Astrocyte (in vitro differentiated cells and primary cell): ENCODE measurements around the gene YJEFN3. TPM values are rescaled to one million over a fixed set of nuclear protein-coding genes. Genes with fewer than 3 reads are reported as not detected.
A peak's percentile ranks its signal among the peaks of the same experiment; 100 is the strongest.

Experiments
- DNase-seq: peaks from one replicate; pipeline ENCODE4 v3.0.0-alpha.2; 2010; ENCODE audit warnings: low read depth
- FAIRE-seq: peaks from 2 replicates; lab custom pipeline; 2011; peaks lifted over from hg19 to GRCh38; lab: Jason Lieb, UNC
- H2AFZ ChIP-seq: 2 replicates; pipeline ENCODE4 v1.6.0; 2012; ENCODE audit warnings: low read depth, low read length, inconsistent platforms
- H3K27ac ChIP-seq: 2 replicates; pipeline ENCODE4 v1.5.1; 2011; ENCODE audit warnings: low read depth, low read length, inconsistent platforms
- H3K27me3 ChIP-seq: 2 replicates; pipeline ENCODE4 v1.6.0; 2011; ENCODE audit warnings: low read length, inconsistent platforms; ENCODE audit not compliant: insufficient read depth
- H3K36me3 ChIP-seq: 2 replicates; pipeline ENCODE4 v1.5.1; 2011; ENCODE audit warnings: low read length, inconsistent platforms; ENCODE audit not compliant: insufficient read depth
- H3K4me1 ChIP-seq: 2 replicates; pipeline ENCODE4 v1.5.1; 2011; ENCODE audit warnings: low read length, inconsistent platforms; ENCODE audit not compliant: insufficient read depth
- H3K4me2 ChIP-seq: 2 replicates; pipeline ENCODE4 v1.6.0; 2012; ENCODE audit warnings: low read length, inconsistent platforms
- H3K4me3 ChIP-seq: 2 replicates; pipeline ENCODE4 v1.5.1; 2011; ENCODE audit warnings: low read depth, mild to moderate bottlenecking, low read length, inconsistent platforms; ENCODE audit not compliant: insufficient read depth
- H3K79me2 ChIP-seq: 2 replicates; pipeline ENCODE4 v1.6.0; 2012; ENCODE audit warnings: mild to moderate bottlenecking, low read length, inconsistent platforms; ENCODE audit not compliant: insufficient read depth
- H3K9ac ChIP-seq: 2 replicates; pipeline ENCODE4 v1.6.0; 2012; ENCODE audit warnings: mild to moderate bottlenecking, low read length, inconsistent platforms
- H3K9me3 ChIP-seq: 2 replicates; pipeline ENCODE4 v1.5.1; 2012; ENCODE audit warnings: low read depth, mild to moderate bottlenecking, low read length, inconsistent platforms; ENCODE audit not compliant: insufficient read depth
- H4K20me1 ChIP-seq: 2 replicates; pipeline ENCODE4 v1.6.0; 2012; ENCODE audit warnings: low read length, inconsistent platforms; ENCODE audit not compliant: insufficient read depth
- H3K27ac Mint-ChIP-seq: one replicate; pipeline ENCODE4 v1.8.0; 2021; ENCODE audit warnings: mild to moderate bottlenecking, mixed read lengths; ENCODE audit not compliant: unreplicated experiment
- H3K27me3 Mint-ChIP-seq: one replicate; pipeline ENCODE4 v1.8.0; 2021; ENCODE audit warnings: low read depth, mixed read lengths; ENCODE audit not compliant: unreplicated experiment
- H3K36me3 Mint-ChIP-seq: one replicate; pipeline ENCODE4 v1.8.0; 2021; ENCODE audit warnings: low read depth, mixed read lengths; ENCODE audit not compliant: unreplicated experiment
- H3K4me1 Mint-ChIP-seq: one replicate; pipeline ENCODE4 v1.8.0; 2021; ENCODE audit warnings: low read depth, mixed read lengths; ENCODE audit not compliant: unreplicated experiment
- H3K4me3 Mint-ChIP-seq: one replicate; pipeline ENCODE4 v1.8.0; 2021; ENCODE audit warnings: mild to moderate bottlenecking, moderate library complexity, mixed read lengths; ENCODE audit not compliant: unreplicated experiment
- H3K9me3 Mint-ChIP-seq: one replicate; pipeline ENCODE4 v1.8.0; 2021; ENCODE audit warnings: mild to moderate bottlenecking, mixed read lengths; ENCODE audit not compliant: unreplicated experiment
- EZH2 ChIP-seq: IDR thresholded peaks from 2 replicates; pipeline ENCODE4 v1.6.1; 2012; ENCODE audit warnings: mild to moderate bottlenecking, low read length, inconsistent platforms; ENCODE audit not compliant: insufficient read depth
- total RNA-seq: library from RNA; stranded (reverse); gene quantifications from 2 replicates; pipeline ENCODE4 v1.2.1, GENCODE V29; 2021
- TF ChIP-seq, protein P1 (sequence below): IDR thresholded peaks from 2 replicates; pipeline ENCODE4 v1.5.1; 2011; ENCODE audit warnings: low read depth, mild to moderate bottlenecking, inconsistent platforms, low read length, moderate library complexity; ENCODE audit not compliant: insufficient read depth

YJEFN3 gene
- total RNA-seq, 1 donor from 2014 or later, result 9.8 TPM

DNA sequence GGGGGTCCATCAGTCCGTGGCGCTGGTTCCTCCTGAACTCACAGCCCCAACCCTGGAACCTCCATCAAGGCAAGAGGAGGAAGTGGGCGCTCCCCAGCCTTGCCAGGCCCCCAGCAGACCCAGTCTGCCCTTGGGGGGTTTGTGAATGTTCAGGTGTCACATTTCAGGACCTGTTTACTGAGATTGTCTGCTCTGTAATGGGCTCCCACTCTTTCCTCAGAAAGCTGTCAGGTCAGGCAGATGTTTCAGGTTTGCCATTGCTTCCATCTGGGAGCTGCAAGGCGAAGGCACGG, 42.8 kb upstream of the YJEFN3 start:
- H2AFZ ChIP-seq, result no peak overlapping the region
- DNase-seq (no peak), FAIRE-seq (no peak)
- H3K4me3 ChIP-seq, result no peak overlapping the region
- H4K20me1 ChIP-seq, result peaks cover 40% of the 10 kb centered on the region
- H3K4me1 Mint-ChIP-seq, result peaks cover 50% of the 10 kb centered on the region
- H3K4me1 ChIP-seq, result peaks cover 47% of the 10 kb centered on the region
- no peak for TF ChIP-seq EZH2
- TF ChIP-seq, protein P1, sequence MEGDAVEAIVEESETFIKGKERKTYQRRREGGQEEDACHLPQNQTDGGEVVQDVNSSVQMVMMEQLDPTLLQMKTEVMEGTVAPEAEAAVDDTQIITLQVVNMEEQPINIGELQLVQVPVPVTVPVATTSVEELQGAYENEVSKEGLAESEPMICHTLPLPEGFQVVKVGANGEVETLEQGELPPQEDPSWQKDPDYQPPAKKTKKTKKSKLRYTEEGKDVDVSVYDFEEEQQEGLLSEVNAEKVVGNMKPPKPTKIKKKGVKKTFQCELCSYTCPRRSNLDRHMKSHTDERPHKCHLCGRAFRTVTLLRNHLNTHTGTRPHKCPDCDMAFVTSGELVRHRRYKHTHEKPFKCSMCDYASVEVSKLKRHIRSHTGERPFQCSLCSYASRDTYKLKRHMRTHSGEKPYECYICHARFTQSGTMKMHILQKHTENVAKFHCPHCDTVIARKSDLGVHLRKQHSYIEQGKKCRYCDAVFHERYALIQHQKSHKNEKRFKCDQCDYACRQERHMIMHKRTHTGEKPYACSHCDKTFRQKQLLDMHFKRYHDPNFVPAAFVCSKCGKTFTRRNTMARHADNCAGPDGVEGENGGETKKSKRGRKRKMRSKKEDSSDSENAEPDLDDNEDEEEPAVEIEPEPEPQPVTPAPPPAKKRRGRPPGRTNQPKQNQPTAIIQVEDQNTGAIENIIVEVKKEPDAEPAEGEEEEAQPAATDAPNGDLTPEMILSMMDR, result no peak
- H3K36me3 Mint-ChIP-seq, result peaks cover 16% of the 10 kb centered on the region
- H3K4me2 ChIP-seq, result peak overlapping the region; percentile 74
- no peaks in the 10 kb centered on the region for H3K27me3 Mint-ChIP-seq
- H3K9me3 Mint-ChIP-seq, result peaks cover 2% of the 10 kb centered on the region
- H3K79me2 ChIP-seq, result peaks cover 83% of the 10 kb centered on the region
- H3K9ac ChIP-seq, result peak overlapping the region; percentile 53
- H3K9me3 ChIP-seq, result no peaks in the 10 kb centered on the region
- H3K4me3 Mint-ChIP-seq, result no peak overlapping the region
- peak overlapping the region; percentile 79 for H3K27ac ChIP-seq
- peaks cover 2% of the 10 kb centered on the region for H3K36me3 ChIP-seq
- peak overlapping the region; percentile 77 for H3K27ac Mint-ChIP-seq
- no peaks in the 10 kb centered on the region for H3K27me3 ChIP-seq

DNA sequence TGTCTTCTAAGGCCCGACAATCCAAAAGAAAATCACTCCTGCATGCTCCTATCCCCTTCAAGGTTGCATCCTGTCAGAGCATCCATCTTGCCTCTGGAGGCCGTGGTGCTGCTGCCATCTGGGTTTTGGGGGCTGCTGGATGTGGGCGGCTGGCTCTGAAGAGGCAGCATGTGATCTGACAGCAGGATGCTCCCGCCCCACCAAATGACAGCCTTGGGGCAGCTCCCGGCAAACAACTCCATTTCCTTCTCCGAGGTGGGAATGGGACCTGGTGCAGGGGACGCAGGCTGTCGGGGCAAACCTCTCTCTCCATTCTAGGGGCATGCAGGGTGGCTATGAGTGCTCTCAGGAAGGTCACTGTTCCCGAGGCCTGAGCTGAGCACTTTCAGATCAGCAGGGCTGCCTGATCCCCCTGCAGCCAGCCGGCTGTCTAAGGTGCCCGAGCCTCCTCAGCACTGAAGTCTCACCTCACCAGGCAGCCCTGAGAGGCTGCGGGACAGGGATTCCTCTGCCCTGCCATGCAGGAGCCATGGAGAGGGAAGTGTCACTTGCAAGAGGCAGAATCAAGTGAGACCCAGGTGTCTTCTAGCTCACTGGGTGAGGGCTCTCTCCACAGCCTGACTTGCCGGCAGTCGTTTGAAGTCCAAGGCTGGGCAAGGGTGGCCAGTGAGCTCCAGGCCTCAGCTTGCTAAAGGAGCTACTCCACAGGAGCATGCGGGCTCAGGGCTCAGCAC, 42.2 kb upstream of the YJEFN3 start:
- peaks cover 47% of the 10 kb centered on the region for H3K4me1 ChIP-seq
- Mint-ChIP-seq H3K27ac (peak overlapping the region; percentile 77), H3K9me3 (peaks cover 2% of the 10 kb centered on the region), H3K4me1 (peaks cover 50% of the 10 kb centered on the region), H3K36me3 (peaks cover 14% of the 10 kb centered on the region), H3K27me3 (no peaks in the 10 kb centered on the region), H3K4me3 (no peak overlapping the region)
- H3K9me3 ChIP-seq, result no peaks in the 10 kb centered on the region
- peak overlapping the region; percentile 53 for H3K9ac ChIP-seq
- no peak overlapping the region for H3K4me3 ChIP-seq
- peaks cover 83% of the 10 kb centered on the region for H3K79me2 ChIP-seq
- peak overlapping the region; percentile 79 for H3K27ac ChIP-seq
- TF ChIP-seq, protein P1, result no peak
- no peak for TF ChIP-seq EZH2
- H3K36me3 ChIP-seq, result peaks cover 5% of the 10 kb centered on the region
- DNase-seq (no peak), FAIRE-seq (no peak)
- no peak overlapping the region for H2AFZ ChIP-seq
- peaks cover 41% of the 10 kb centered on the region for H4K20me1 ChIP-seq
- H3K4me2 ChIP-seq, result peak overlapping the region; percentile 74
- no peaks in the 10 kb centered on the region for H3K27me3 ChIP-seq
